HepG2 (cell line): ENCODE data around the gene ACSM3. TPM values are rescaled to one million over a fixed set of nuclear protein-coding genes. Genes with fewer than 3 reads are reported as not detected.

Experiments
- MEIS1 ChIP-seq: sonication (generic); formaldehyde crosslinking; IDR thresholded peaks from 2 replicates; pipeline ENCODE4 v1.9.0; 2021; ENCODE audit warnings: mild to moderate bottlenecking, missing genetic modification reagents, moderate library complexity, borderline replicate concordance
- ZBTB21 ChIP-seq: sonication (generic); formaldehyde crosslinking; IDR thresholded peaks from 2 replicates; pipeline ENCODE4 v1.4.0; 2020; ENCODE audit warnings: missing genetic modification reagents
- ZNF138 ChIP-seq: sonication (generic); formaldehyde crosslinking; IDR thresholded peaks from 2 replicates; pipeline ENCODE4 v1.5.0; 2020; ENCODE audit warnings: mild to moderate bottlenecking, low read depth, missing genetic modification reagents
- ZNF253 ChIP-seq: sonication (generic); formaldehyde crosslinking; IDR thresholded peaks from 2 replicates; pipeline ENCODE4 v1.8.0; 2022; ENCODE audit warnings: mild to moderate bottlenecking, missing genetic modification reagents, borderline replicate concordance
- ZNF256 ChIP-seq: sonication (generic); formaldehyde crosslinking; conservative IDR thresholded peaks from 2 replicates; pipeline ENCODE4 v1.4.0; 2020; ENCODE audit warnings: missing genetic modification reagents
- ZNF720 ChIP-seq: sonication (generic); formaldehyde crosslinking; IDR thresholded peaks from 2 replicates; pipeline ENCODE4 v1.4.0; 2020; ENCODE audit warnings: missing genetic modification reagents
- polyA plus RNA-seq, 8 experiments: library from polyadenylated mRNA; depleted of rRNA in 3 of 8; stranded (reverse) in 7 of 8; unstranded in 1 of 8; fragments of >200 nt; fragmentation: Illumina TruSeq in 4 of 8; extraction: Trizol in 4 of 8; gene quantifications; 2 replicates each; pipeline versions ENCODE4 v1.2.1 to v1.2.3, GENCODE V29; 2011 to 2016; ENCODE audit warnings: low read depth in 4 of 8, missing spikeins in 1 of 8, mixed read lengths in 1 of 8; ENCODE audit not compliant: insufficient read depth in 1 of 8
- total RNA-seq, 5 experiments: library from RNA; depleted of rRNA; stranded (reverse); fragments of >200 nt; fragmentation: Illumina TruSeq; extraction: Trizol; gene quantifications; 2 replicates each; pipeline ENCODE4 v1.2.3, GENCODE V29; 2016; ENCODE audit warnings: low read depth in 1 of 5
- TF ChIP-seq, protein P1 (sequence below): conservative IDR thresholded peaks from 2 replicates; pipeline ENCODE4 v1.6.1; 2018; ENCODE audit warnings: missing genetic modification reagents
- TF ChIP-seq, protein P2 (sequence below): sonication (generic); formaldehyde crosslinking; IDR thresholded peaks from 2 replicates; pipeline ENCODE4 v1.5.0; 2020; ENCODE audit warnings: mild to moderate bottlenecking, missing genetic modification reagents
- TF ChIP-seq, protein P3 (sequence below): sonication (generic); formaldehyde crosslinking; IDR thresholded peaks from 2 replicates; pipeline ENCODE4 v1.8.1; 2023; ENCODE audit warnings: missing genetic modification reagents, mild to moderate bottlenecking, borderline replicate concordance
- TF ChIP-seq, protein P4 (sequence below): sonication (generic); formaldehyde crosslinking; IDR thresholded peaks from 2 replicates; pipeline ENCODE4 v1.5.1; 2020; ENCODE audit warnings: missing genetic modification reagents, mild to moderate bottlenecking, borderline replicate concordance
- TF ChIP-seq, protein P5 (sequence below), 2 experiments: sonication (generic) in 1 of 2; formaldehyde crosslinking in 1 of 2; IDR thresholded peaks; 2 replicates each; pipeline versions ENCODE4 v1.6.1 to v1.9.0; 2014 to 2022; ENCODE audit warnings: antibody characterized with exemption in 1 of 2, borderline replicate concordance in 1 of 2, inconsistent platforms in 1 of 2, low read depth in 1 of 2, missing genetic modification reagents in 1 of 2
- TF ChIP-seq, protein P6 (sequence below): sonication (generic); formaldehyde crosslinking; IDR thresholded peaks from 2 replicates; pipeline ENCODE4 v1.4.0; 2020; ENCODE audit warnings: missing genetic modification reagents

Gene ACSM3
- total and polyA plus RNA-seq, 2 of the 13 experiments (the other 11 are each of a cell fraction or from before 2014, with no cell fraction given): 74.0 to 108 TPM

DNA sequence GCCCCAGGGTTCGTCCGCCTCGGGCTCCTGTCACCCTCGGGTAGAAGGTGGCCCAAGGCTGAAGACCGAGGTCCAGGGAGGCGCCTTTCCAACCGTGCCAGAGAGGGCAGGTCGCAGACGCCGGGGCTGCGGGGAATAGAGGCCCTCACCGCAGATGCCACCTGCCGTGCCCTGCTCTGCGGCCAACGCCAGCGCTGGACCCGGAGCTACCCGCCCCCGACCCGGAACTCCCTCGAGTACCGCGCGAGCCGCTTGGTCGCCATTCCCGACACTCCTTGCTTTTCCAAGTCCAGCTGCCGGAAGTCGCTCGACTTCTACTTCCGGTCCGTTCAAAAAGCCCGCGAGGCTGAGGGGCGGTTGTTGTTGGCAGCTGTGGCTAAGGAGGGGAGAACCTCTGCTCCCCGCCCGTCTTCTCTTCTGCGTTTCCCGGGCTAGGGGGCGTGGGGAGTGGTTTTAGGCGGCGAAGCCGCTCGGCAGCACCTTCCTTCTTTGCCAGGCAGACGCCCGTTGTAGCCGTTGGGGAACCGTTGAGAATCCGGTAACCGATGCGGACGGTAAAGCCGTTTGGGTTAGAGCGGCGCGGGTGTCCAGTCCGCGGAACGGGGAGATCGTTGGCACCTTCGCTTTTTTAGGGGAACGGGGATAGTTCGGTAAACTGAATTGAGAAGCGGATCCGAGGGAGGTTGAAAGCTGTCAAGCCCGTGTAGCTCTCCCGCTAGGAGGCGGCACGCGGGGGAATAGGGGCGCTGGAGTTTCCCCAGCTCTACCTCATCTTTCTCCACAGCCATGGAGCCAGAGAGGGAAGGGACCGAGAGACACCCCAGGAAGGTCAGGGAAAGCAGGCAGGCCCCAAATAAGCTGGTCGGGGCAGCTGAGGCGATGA is 42.6 kb downstream of the ACSM3 start, which contains the start of the genes ERI2 and REXO5 (continued):
- TF ChIP-seq, protein P1, sequence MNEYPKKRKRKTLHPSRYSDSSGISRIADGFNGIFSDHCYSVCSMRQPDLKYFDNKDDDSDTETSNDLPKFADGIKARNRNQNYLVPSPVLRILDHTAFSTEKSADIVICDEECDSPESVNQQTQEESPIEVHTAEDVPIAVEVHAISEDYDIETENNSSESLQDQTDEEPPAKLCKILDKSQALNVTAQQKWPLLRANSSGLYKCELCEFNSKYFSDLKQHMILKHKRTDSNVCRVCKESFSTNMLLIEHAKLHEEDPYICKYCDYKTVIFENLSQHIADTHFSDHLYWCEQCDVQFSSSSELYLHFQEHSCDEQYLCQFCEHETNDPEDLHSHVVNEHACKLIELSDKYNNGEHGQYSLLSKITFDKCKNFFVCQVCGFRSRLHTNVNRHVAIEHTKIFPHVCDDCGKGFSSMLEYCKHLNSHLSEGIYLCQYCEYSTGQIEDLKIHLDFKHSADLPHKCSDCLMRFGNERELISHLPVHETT: peak; percentile 83
- TF ChIP-seq, protein P2, sequence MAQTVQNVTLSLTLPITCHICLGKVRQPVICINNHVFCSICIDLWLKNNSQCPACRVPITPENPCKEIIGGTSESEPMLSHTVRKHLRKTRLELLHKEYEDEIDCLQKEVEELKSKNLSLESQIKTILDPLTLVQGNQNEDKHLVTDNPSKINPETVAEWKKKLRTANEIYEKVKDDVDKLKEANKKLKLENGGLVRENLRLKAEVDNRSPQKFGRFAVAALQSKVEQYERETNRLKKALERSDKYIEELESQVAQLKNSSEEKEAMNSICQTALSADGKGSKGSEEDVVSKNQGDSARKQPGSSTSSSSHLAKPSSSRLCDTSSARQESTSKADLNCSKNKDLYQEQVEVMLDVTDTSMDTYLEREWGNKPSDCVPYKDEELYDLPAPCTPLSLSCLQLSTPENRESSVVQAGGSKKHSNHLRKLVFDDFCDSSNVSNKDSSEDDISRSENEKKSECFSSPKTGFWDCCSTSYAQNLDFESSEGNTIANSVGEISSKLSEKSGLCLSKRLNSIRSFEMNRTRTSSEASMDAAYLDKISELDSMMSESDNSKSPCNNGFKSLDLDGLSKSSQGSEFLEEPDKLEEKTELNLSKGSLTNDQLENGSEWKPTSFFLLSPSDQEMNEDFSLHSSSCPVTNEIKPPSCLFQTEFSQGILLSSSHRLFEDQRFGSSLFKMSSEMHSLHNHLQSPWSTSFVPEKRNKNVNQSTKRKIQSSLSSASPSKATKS: peak; percentile 93; the same call in 1 of the 2 replicates
- TF ChIP-seq, protein P3, sequence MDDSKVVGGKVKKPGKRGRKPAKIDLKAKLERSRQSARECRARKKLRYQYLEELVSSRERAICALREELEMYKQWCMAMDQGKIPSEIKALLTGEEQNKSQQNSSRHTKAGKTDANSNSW: 0 out of 2 replicates have a peak, but pooled peaks have one; percentile 36
- TF ChIP-seq MEIS1 (peak; percentile 97), ZNF256 (CRISPR knock-in tag) (peak; percentile 80), ZNF138 (peak; percentile 96), ZNF253 (no peak; the same call in 1 of the 2 replicates), ZNF720 (CRISPR knock-in tag) (no peak; the same call in none of the 2 replicates), ZBTB21 (peak; percentile 6; the same call in 1 of the 2 replicates)
- TF ChIP-seq, protein P4, sequence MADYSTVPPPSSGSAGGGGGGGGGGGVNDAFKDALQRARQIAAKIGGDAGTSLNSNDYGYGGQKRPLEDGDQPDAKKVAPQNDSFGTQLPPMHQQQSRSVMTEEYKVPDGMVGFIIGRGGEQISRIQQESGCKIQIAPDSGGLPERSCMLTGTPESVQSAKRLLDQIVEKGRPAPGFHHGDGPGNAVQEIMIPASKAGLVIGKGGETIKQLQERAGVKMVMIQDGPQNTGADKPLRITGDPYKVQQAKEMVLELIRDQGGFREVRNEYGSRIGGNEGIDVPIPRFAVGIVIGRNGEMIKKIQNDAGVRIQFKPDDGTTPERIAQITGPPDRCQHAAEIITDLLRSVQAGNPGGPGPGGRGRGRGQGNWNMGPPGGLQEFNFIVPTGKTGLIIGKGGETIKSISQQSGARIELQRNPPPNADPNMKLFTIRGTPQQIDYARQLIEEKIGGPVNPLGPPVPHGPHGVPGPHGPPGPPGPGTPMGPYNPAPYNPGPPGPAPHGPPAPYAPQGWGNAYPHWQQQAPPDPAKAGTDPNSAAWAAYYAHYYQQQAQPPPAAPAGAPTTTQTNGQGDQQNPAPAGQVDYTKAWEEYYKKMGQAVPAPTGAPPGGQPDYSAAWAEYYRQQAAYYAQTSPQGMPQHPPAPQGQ (CRISPR knock-in tag): peak; percentile 3; the same call in 1 of the 2 replicates
- TF ChIP-seq, protein P5, sequence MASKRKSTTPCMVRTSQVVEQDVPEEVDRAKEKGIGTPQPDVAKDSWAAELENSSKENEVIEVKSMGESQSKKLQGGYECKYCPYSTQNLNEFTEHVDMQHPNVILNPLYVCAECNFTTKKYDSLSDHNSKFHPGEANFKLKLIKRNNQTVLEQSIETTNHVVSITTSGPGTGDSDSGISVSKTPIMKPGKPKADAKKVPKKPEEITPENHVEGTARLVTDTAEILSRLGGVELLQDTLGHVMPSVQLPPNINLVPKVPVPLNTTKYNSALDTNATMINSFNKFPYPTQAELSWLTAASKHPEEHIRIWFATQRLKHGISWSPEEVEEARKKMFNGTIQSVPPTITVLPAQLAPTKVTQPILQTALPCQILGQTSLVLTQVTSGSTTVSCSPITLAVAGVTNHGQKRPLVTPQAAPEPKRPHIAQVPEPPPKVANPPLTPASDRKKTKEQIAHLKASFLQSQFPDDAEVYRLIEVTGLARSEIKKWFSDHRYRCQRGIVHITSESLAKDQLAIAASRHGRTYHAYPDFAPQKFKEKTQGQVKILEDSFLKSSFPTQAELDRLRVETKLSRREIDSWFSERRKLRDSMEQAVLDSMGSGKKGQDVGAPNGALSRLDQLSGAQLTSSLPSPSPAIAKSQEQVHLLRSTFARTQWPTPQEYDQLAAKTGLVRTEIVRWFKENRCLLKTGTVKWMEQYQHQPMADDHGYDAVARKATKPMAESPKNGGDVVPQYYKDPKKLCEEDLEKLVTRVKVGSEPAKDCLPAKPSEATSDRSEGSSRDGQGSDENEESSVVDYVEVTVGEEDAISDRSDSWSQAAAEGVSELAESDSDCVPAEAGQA (IDR thresholded peaks at IDR 0.05; ENCODE audit: low read depth): peak; percentile 90
- TF ChIP-seq, protein P5 (CRISPR knock-in tag; IDR thresholded peaks at IDR 0.05; ENCODE audit: borderline replicate concordance): peak; percentile 23; the same call in 1 of the 2 replicates
- TF ChIP-seq, protein P6, sequence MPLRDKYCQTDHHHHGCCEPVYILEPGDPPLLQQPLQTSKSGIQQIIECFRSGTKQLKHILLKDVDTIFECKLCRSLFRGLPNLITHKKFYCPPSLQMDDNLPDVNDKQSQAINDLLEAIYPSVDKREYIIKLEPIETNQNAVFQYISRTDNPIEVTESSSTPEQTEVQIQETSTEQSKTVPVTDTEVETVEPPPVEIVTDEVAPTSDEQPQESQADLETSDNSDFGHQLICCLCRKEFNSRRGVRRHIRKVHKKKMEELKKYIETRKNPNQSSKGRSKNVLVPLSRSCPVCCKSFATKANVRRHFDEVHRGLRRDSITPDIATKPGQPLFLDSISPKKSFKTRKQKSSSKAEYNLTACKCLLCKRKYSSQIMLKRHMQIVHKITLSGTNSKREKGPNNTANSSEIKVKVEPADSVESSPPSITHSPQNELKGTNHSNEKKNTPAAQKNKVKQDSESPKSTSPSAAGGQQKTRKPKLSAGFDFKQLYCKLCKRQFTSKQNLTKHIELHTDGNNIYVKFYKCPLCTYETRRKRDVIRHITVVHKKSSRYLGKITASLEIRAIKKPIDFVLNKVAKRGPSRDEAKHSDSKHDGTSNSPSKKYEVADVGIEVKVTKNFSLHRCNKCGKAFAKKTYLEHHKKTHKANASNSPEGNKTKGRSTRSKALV: peak; percentile 84
